ENCODE results near the gene PAM16.

PAM16 gene

GRCh38 chr16:4373909-4374742 is 23.0 kb upstream of the PAM16 start (continued):
- no peak for TF ChIP-seq ZBTB8A (tag by site-specific recombination; IDR thresholded peaks at IDR 0.05)
- TF ChIP-seq BCL11B (tag by site-specific recombination; IDR thresholded peaks at IDR 0.05; ENCODE audit: low read depth), result peak; percentile 18; the same call in 1 of the 2 replicates
- TF ChIP-seq, protein P1, sequence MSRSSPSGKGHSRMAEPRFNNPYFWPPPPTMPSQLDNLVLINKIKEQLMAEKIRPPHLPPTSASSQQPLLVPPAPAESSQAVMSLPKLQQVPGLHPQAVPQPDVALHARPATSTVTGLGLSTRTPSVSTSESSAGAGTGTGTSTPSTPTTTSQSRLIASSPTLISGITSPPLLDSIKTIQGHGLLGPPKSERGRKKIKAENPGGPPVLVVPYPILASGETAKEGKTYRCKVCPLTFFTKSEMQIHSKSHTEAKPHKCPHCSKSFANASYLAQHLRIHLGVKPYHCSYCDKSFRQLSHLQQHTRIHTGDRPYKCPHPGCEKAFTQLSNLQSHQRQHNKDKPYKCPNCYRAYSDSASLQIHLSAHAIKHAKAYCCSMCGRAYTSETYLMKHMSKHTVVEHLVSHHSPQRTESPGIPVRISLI (tag by site-specific recombination; IDR thresholded peaks at IDR 0.05), result no peak
- TF ChIP-seq PRDM2 (tag by site-specific recombination; IDR thresholded peaks at IDR 0.05; ENCODE audit: borderline replicate concordance), result no peak
- no peak for TF ChIP-seq ZFP41 (tag by site-specific recombination; IDR thresholded peaks at IDR 0.05; ENCODE audit: borderline replicate concordance)
- TF ChIP-seq, protein P2, sequence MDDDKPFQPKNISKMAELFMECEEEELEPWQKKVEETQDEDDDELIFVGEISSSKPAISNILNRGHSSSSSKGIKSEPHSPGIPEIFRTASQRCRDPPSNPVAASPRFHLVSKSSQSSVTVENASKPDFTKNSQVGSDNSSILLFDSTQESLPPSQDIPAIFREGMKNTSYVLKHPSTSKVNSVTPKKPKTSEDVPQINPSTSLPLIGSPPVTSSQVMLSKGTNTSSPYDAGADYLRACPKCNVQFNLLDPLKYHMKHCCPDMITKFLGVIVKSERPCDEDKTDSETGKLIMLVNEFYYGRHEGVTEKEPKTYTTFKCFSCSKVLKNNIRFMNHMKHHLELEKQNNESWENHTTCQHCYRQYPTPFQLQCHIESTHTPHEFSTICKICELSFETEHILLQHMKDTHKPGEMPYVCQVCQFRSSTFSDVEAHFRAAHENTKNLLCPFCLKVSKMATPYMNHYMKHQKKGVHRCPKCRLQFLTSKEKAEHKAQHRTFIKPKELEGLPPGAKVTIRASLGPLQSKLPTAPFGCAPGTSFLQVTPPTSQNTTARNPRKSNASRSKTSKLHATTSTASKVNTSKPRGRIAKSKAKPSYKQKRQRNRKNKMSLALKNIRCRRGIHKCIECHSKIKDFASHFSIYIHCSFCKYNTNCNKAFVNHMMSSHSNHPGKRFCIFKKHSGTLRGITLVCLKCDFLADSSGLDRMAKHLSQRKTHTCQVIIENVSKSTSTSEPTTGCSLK (tag by site-specific recombination; IDR thresholded peaks at IDR 0.05), result no peak
- TF ChIP-seq ZNF600 (tag by site-specific recombination; IDR thresholded peaks at IDR 0.05), result peak; percentile 99
- TF ChIP-seq ZBTB20 (tag by site-specific recombination; IDR thresholded peaks at IDR 0.05), result no peak

DNA sequence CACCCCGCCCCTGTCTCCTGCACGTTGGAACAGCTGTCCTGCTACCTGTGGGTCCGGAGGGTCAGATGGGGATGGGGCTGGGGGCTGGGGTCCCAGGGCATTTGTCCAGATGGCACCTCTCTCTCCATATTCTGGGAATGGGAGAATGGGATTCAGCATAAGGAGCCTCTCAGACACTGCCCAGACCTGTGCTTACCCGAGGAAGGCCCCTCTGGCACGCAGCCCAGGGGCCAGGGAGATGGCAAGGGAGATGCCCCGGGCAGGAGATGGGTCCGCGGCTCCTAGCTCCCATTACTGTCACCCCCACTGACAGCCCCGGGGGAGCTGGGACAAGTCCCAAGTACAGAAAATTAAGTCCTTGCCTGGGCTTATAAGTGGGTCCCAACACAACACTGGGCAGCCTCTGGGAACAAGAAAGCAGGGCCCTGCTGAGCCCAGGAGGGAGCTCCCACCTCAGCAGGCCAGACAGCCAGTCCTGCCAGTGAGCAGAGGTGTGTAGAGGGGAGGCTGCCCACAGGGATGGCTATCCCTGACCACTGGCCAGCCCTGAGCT is 22.3 kb upstream of the PAM16 start:
- POLR2A ChIA-PET, result interaction anchor here (0.6 to 1.5 kb wide), 6 partner anchors 13 to 1239 kb away, joined by 3 to 4 read pairs (median 4); partner anchors contain the start of genes CORO7, PAM16 and ZNF213
- peaks cover 21% of the 10 kb centered on the region for H3K4me1 ChIP-seq (ENCODE audit: control insufficient read depth, insufficient read depth, low read length)
- TF ChIP-seq GLIS1 (tag by site-specific recombination; IDR thresholded peaks at IDR 0.05) (peak; percentile 48), ZBTB44 (tag by site-specific recombination; IDR thresholded peaks at IDR 0.05) (no peak), BCL11A (tag by site-specific recombination; IDR thresholded peaks at IDR 0.05; ENCODE audit: low read depth) (no peak), ZBTB48 (tag by site-specific recombination; IDR thresholded peaks at IDR 0.05) (peak; percentile 95), ZSCAN5A (tag by site-specific recombination; IDR thresholded peaks at IDR 0.05) (no peak), ZIC2 (tag by site-specific recombination; IDR thresholded peaks at IDR 0.05) (peak; percentile 84)
- TF ChIP-seq, protein P3, sequence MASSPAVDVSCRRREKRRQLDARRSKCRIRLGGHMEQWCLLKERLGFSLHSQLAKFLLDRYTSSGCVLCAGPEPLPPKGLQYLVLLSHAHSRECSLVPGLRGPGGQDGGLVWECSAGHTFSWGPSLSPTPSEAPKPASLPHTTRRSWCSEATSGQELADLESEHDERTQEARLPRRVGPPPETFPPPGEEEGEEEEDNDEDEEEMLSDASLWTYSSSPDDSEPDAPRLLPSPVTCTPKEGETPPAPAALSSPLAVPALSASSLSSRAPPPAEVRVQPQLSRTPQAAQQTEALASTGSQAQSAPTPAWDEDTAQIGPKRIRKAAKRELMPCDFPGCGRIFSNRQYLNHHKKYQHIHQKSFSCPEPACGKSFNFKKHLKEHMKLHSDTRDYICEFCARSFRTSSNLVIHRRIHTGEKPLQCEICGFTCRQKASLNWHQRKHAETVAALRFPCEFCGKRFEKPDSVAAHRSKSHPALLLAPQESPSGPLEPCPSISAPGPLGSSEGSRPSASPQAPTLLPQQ (tag by site-specific recombination; IDR thresholded peaks at IDR 0.05), result peak; percentile 37; the same call in 1 of the 2 replicates
- H3K27ac ChIP-seq (ENCODE audit: extremely low read depth, low read depth, low read length), result no peak overlapping the region; the same call in 1 of the 2 replicates
- no peaks in the 10 kb centered on the region; a peak in 1 of 3 replicates for H3K36me3 ChIP-seq (ENCODE audit: control insufficient read depth in 2 of 2, insufficient read depth in 1 of 2, low read length in 2 of 2)
- CTCF ChIA-PET, result interaction anchor here (0.6 to 3.3 kb wide), 5 partner anchors 14 to 172 kb away, joined by 3 to 32 read pairs (median 9); no protein-coding TSS in a partner anchor
- no peaks in the 10 kb centered on the region for H3K9me3 ChIP-seq (ENCODE audit: control insufficient read depth, insufficient read depth, low read depth, low read length)
- H3K4me3 ChIP-seq (ENCODE audit: low read depth, low read length), result no peak overlapping the region
